D341Med (cell line): Measurements from ENCODE around the gene RAB6C.
"Not testable (repeated sequence)": the region's sequence is repeated elsewhere in the genome, so short reads cannot be mapped to it uniquely, and the experiment has no call there.

Source experiments
- DNase-seq: peaks from one replicate; pipeline ENCODE4 v3.0.0; 2012; ENCODE audit warnings: low spot score

The RAB6C gene

GRCh38 chr2:129996657-129997237, 17.3 kb downstream of the RAB6C start:
- DNase-seq, result not testable (repeated sequence)

GRCh38 chr2:129998771-129999170, 19.3 kb downstream of the RAB6C start:
- not testable (repeated sequence) for DNase-seq

- not testable (repeated sequence) for DNase-seq
These were observed 26.4 kb downstream of the RAB6C start for GRCh38 chr2:130005862-130006261.

- DNase-seq, result not testable (repeated sequence)
These were observed 37.2 kb downstream of the RAB6C start for GRCh38 chr2:130016701-130017100.

GRCh38 chr2:130019402-130019801, 39.9 kb downstream of the RAB6C start:
- no peak for DNase-seq

GRCh38 chr2:130020069-130020468, 40.6 kb downstream of the RAB6C start:
- DNase-seq, result not testable (repeated sequence)

GRCh38 chr2:130025931-130026330, 46.5 kb downstream of the RAB6C start:
- DNase-seq, result not testable (repeated sequence)
